GM12878 (cell line): ENCODE results near the gene RNF130. TPM values are rescaled to one million over a fixed set of nuclear protein-coding genes. Genes with fewer than 3 reads are reported as not detected.

ENCODE experiments used
- ATAC-seq: fragments of 200-7000 bp; cut with Tn5 transposase; 3 replicates; pipeline ENCODE4 v1.9.1; 2020; ENCODE audit warnings: mild to moderate bottlenecking, moderate library complexity
- BruUV-seq: library from RNA; stranded (reverse); fragments of 400-500 nt; replicated peaks from 2 replicates; lab custom pipeline; 2021; lab: Mats Ljungman, UMichigan
- CTCF ChIA-PET: fragments of 300-600 bp; sonication (Branson Sonifier 250); formaldehyde crosslinking; extraction: SDS; loops from one replicate; lab custom pipeline; 2021; ENCODE audit warnings: inconsistent platforms; lab: Yijun Ruan, JAX
- POLR2A ChIA-PET: fragments of 350-600 bp; formaldehyde crosslinking; extraction: SDS; loops from one replicate; lab custom pipeline; 2021; ENCODE audit warnings: inconsistent platforms; lab: Charles Lee
- RAD21 ChIA-PET: fragments of 300-600 bp; sonication (Branson Sonifier 250); formaldehyde crosslinking; loops from one replicate; lab custom pipeline; 2023; ENCODE audit warnings: antibody characterized with exemption; ENCODE audit not compliant: unreplicated experiment; lab: Charles Lee
- SMC1A ChIA-PET: fragments of 300-600 bp; sonication (Branson Sonifier 250); formaldehyde crosslinking; loops from one replicate; lab custom pipeline; 2023; ENCODE audit not compliant: unreplicated experiment, uncharacterized antibody; lab: Charles Lee
- DNase-seq: peaks from one replicate; pipeline ENCODE4 v3.0.0-alpha.2; 2011; ENCODE audit warnings: low read depth, low spot score
- FAIRE-seq: peaks from 3 replicates; lab custom pipeline; 2011; peaks lifted over from hg19 to GRCh38; lab: Jason Lieb, UNC
- H2AFZ ChIP-seq: 2 replicates; pipeline ENCODE4 v1.6.0; 2011; ENCODE audit warnings: low read depth, low read length, control low read depth; ENCODE audit not compliant: control insufficient read depth
- H3K27ac ChIP-seq: 2 replicates; pipeline ENCODE4 v1.5.1; 2011; ENCODE audit warnings: control low read depth; ENCODE audit not compliant: control insufficient read depth, insufficient read depth
- H3K27me3 ChIP-seq, 2 experiments: replicated peaks in 1 of 2; 2 replicates each; pipeline versions ENCODE4 v1.6.0 to v1.6.1; 2011; ENCODE audit warnings: low read length in 1 of 2; ENCODE audit not compliant: control insufficient read depth in 2 of 2, insufficient read depth in 2 of 2
- H3K36me3 ChIP-seq, 2 experiments: 2 replicates each; pipeline ENCODE4 v1.5.1; 2011; ENCODE audit warnings: low read length in 1 of 2; ENCODE audit not compliant: control insufficient read depth in 2 of 2, insufficient read depth in 2 of 2
- H3K4me1 ChIP-seq: 2 replicates; pipeline ENCODE4 v1.6.1; 2011; ENCODE audit warnings: mild to moderate bottlenecking, low read length, moderate library complexity, mixed read lengths; ENCODE audit not compliant: control insufficient read depth, insufficient read depth
- H3K4me2 ChIP-seq: 2 replicates; pipeline ENCODE4 v1.6.0; 2011; ENCODE audit warnings: control low read depth; ENCODE audit not compliant: control insufficient read depth, insufficient read depth
- H3K4me3 ChIP-seq: fragments of 200-600 bp; sonication (generic); 2 replicates; pipeline ENCODE4 v1.5.1; 2016
- H3K79me2 ChIP-seq: 2 replicates; pipeline ENCODE4 v1.6.0; 2011; ENCODE audit warnings: low read length; ENCODE audit not compliant: control insufficient read depth, insufficient read depth
- H3K9ac ChIP-seq: 2 replicates; pipeline ENCODE4 v1.8.0; 2011; ENCODE audit warnings: low read length, control low read depth, mixed read lengths; ENCODE audit not compliant: control insufficient read depth, insufficient read depth
- H3K9me3 ChIP-seq: replicated peaks from 3 replicates; pipeline ENCODE4 v1.5.1; 2011; ENCODE audit warnings: mild to moderate bottlenecking, low read length; ENCODE audit not compliant: control insufficient read depth, insufficient read depth
- H4K20me1 ChIP-seq: 2 replicates; pipeline ENCODE4 v1.6.0; 2011; ENCODE audit not compliant: control insufficient read depth, insufficient read depth
- CHD4 ChIP-seq: fragments of 200-600 bp; sonication (generic); IDR thresholded peaks from 2 replicates; pipeline ENCODE4 v1.6.1; 2016; ENCODE audit warnings: mild to moderate bottlenecking
- CTCF ChIP-seq, 3 experiments: IDR thresholded peaks in 2 of 3; conservative IDR thresholded peaks in 1 of 3; 2 replicates each; pipeline ENCODE4 v1.5.1; 2011; ENCODE audit warnings: low read depth in 3 of 3, low read length in 3 of 3, mild to moderate bottlenecking in 3 of 3, control low read depth in 2 of 3, moderate library complexity in 2 of 3, inconsistent platforms in 1 of 3, mixed read lengths in 1 of 3; ENCODE audit not compliant: control insufficient read depth in 2 of 3, insufficient read depth in 1 of 3; ENCODE audit errors: extremely low read depth in 1 of 3
- HDAC6 ChIP-seq: fragments of 200-600 bp; sonication (generic); IDR thresholded peaks from one replicate; pipeline ENCODE4 v1.8.0; 2017; ENCODE audit warnings: antibody characterized with exemption; ENCODE audit not compliant: unreplicated experiment
- JUNB ChIP-seq: IDR thresholded peaks from 2 replicates; pipeline ENCODE4 v1.6.1; 2016; ENCODE audit warnings: antibody characterized with exemption, mild to moderate bottlenecking
- NR2C2 ChIP-seq: IDR thresholded peaks from 2 replicates; pipeline ENCODE4 v1.6.1; 2011; ENCODE audit warnings: borderline replicate concordance, low read depth; ENCODE audit not compliant: control insufficient read depth, insufficient read length
- RAD51 ChIP-seq: fragments of 450-650 bp; IDR thresholded peaks from 2 replicates; pipeline ENCODE4 v1.6.1; 2016; ENCODE audit warnings: moderate library complexity, mild to moderate bottlenecking, inconsistent platforms
- SKIL ChIP-seq: fragments of 450-650 bp; IDR thresholded peaks from 2 replicates; pipeline ENCODE4 v1.6.1; 2017; ENCODE audit warnings: mild to moderate bottlenecking, low read depth, inconsistent platforms; ENCODE audit not compliant: poor library complexity, severe bottlenecking
- SMAD5 ChIP-seq: IDR thresholded peaks from 2 replicates; pipeline ENCODE4 v1.6.1; 2016; ENCODE audit warnings: antibody characterized with exemption, low read depth
- YY1 ChIP-seq: IDR thresholded peaks from 2 replicates; pipeline ENCODE4 v1.6.1; 2011; ENCODE audit warnings: low read depth, mild to moderate bottlenecking, low read length
- ZBTB33 ChIP-seq: fragments of 450-650 bp; IDR thresholded peaks from 2 replicates; pipeline ENCODE4 v1.6.1; 2017; ENCODE audit warnings: mild to moderate bottlenecking
- WGBS: methylation state at CpG from one replicate; pipeline ENCODE4 v1.1.6; 2016; ENCODE audit warnings: low lambda C conversion rate; ENCODE audit not compliant: insufficient replicate concordance, insufficient coverage; ENCODE audit errors: missing lambda C conversion rate; 5-methylcytosine and 5-hydroxymethylcytosine counted together
- in situ Hi-C: fragments of 300-500 bp; cut with MboI; formaldehyde crosslinking; loops from 9 replicates; pipeline ENCODE4 v1.14.3; 2018; ENCODE audit warnings: mixed read lengths
- intact Hi-C: fragments of 100-400 bp; cut with micrococcal nuclease; formaldehyde crosslinking; loops from one replicate; pipeline ENCODE4 v1.14.2; 2022; ENCODE audit not compliant: unreplicated experiment
- polyA plus RNA-seq, 11 experiments: library from polyadenylated mRNA; depleted of rRNA in 4 of 11; unstranded in 6 of 11; stranded (reverse) in 5 of 11; fragments of >200 nt; fragmentation: Nextera tagmentation in 4 of 11; fragmentation: Illumina TruSeq in 1 of 11; extraction: Ambion mirVana in 4 of 11; extraction: Trizol in 1 of 11; gene quantifications; 1 replicate in 1 of 11; 2 replicates in 10 of 11; pipeline versions ENCODE4 v1.2.1 to v1.2.3, GENCODE V29; 2011 to 2016; ENCODE audit warnings: inconsistent platforms in 2 of 11, missing spikeins in 2 of 11, low read depth in 1 of 11
- total RNA-seq, 4 experiments: library from RNA; depleted of rRNA in 3 of 4; stranded (reverse); fragments of >200 nt in 3 of 4; fragmentation: Illumina TruSeq in 1 of 4; extraction: Trizol in 1 of 4; gene quantifications; 2 replicates each; pipeline versions ENCODE4 v1.2.1 to v1.2.3, GENCODE V29; 2013 to 2021

RNF130 gene
- total and polyA plus RNA-seq, 10 of the 15 experiments (the other 5 are each of a cell fraction or from before 2014, with no cell fraction given): 0.04 to 0.36 (median 0.11) TPM; not detected in 1

- Histone ChIP-seq H3K27me3 (no peaks in the 10 kb centered on the region), H3K27ac (no peak overlapping the region), H3K36me3 (no peaks in the 10 kb centered on the region), H3K4me1 (no peaks in the 10 kb centered on the region), H3K9me3 (no peaks in the 10 kb centered on the region), H3K9ac (no peak overlapping the region), H3K4me2 (no peak overlapping the region), H3K79me2 (no peaks in the 10 kb centered on the region), H2AFZ (no peak overlapping the region), H3K4me3 (no peak overlapping the region), H4K20me1 (no peaks in the 10 kb centered on the region)
- SMC1A ChIA-PET: no interaction called here
- POLR2A ChIA-PET: no interaction called here
- FAIRE-seq (no peak), DNase-seq (no peak), ATAC-seq (no peak)
- BruUV-seq: no TSS peak
- WGBS: 80% methylated on average over 7 of the region's 7 CpGs
- RAD21 ChIA-PET: no interaction called here
- CTCF ChIA-PET: no interaction called here
- TF ChIP-seq YY1: no peak
- no peak for TF ChIP-seq NR2C2
- TF ChIP-seq CHD4: no peak
- no peak for TF ChIP-seq JUNB
- no peak for TF ChIP-seq RAD51
- TF ChIP-seq SMAD5: no peak
- TF ChIP-seq HDAC6: no peak
- no peak for TF ChIP-seq CTCF (IDR thresholded peaks at IDR 0.05 in 2 of 3, conservative IDR thresholded peaks at IDR 0.05 in 1 of 3; ENCODE audit: control insufficient read depth in 2 of 3, extremely low read depth in 1 of 3, insufficient read depth in 1 of 3, low read depth in 3 of 3, low read length in 3 of 3)
- TF ChIP-seq SKIL: no peak
- TF ChIP-seq ZBTB33: no peak
- in situ Hi-C loops: no loop called here
- intact Hi-C loops: no loop called here
Observed at GRCh38 chr5:180008433-180008832, 63.1 kb downstream of the RNF130 start.
